Fibroblast of gingiva (primary cell): ENCODE results near the gene DMBX1.

Experiments used
- DNase-seq: peaks from one replicate; pipeline ENCODE4 v3.0.0-alpha.2; 2011; ENCODE audit warnings: low read depth

The DMBX1 gene

GRCh38 chr1:46489638-46490405 lies at the start of gene DMBX1:
Gene DMBX1, plus strand, starts transcription at chr1:46489836. Its CDS starts 17,175 bp downstream, at chr1:46507011.
- no peak for DNase-seq

- no peak for DNase-seq
Measured at GRCh38 chr1:46440478-46440877, 49.2 kb upstream of the DMBX1 start.

GRCh38 chr1:46442317-46443161 lies 47.1 kb upstream of the DMBX1 start:
- DNase-seq: peak; percentile 71

GRCh38 chr1:46444466-46444865 lies 45.2 kb upstream of the DMBX1 start:
- DNase-seq: no peak

GRCh38 chr1:46445773-46446256 lies 43.8 kb upstream of the DMBX1 start:
- no peak for DNase-seq

- DNase-seq: peak; percentile 53
Measured at GRCh38 chr1:46446646-46447498, 42.8 kb upstream of the DMBX1 start.

- no peak for DNase-seq
Measured at GRCh38 chr1:46447499-46448108, 42.0 kb upstream of the DMBX1 start.

- no peak for DNase-seq
Measured at GRCh38 chr1:46448109-46448911, 41.3 kb upstream of the DMBX1 start.

- no peak for DNase-seq
Measured at GRCh38 chr1:46449223-46450159, 40.1 kb upstream of the DMBX1 start.

GRCh38 chr1:46450160-46450517 lies 39.5 kb upstream of the DMBX1 start:
- no peak for DNase-seq

GRCh38 chr1:46451948-46452930 lies 37.4 kb upstream of the DMBX1 start:
- no peak for DNase-seq

- no peak for DNase-seq
Measured at GRCh38 chr1:46452931-46453325, 36.7 kb upstream of the DMBX1 start.

- DNase-seq: no peak
Measured at GRCh38 chr1:46453449-46453848, 36.2 kb upstream of the DMBX1 start.

GRCh38 chr1:46455951-46456350 lies 33.7 kb upstream of the DMBX1 start:
- DNase-seq: no peak

- no peak for DNase-seq
Measured at GRCh38 chr1:46456411-46456963, 33.1 kb upstream of the DMBX1 start.

- DNase-seq: no peak
Measured at GRCh38 chr1:46457178-46457577, 32.5 kb upstream of the DMBX1 start.

GRCh38 chr1:46458190-46458589 lies 31.4 kb upstream of the DMBX1 start:
- no peak for DNase-seq

- no peak for DNase-seq
Measured at GRCh38 chr1:46458846-46459245, 30.8 kb upstream of the DMBX1 start.
